Brain microvascular endothelial cell (primary cell): ENCODE data around the gene WDR17.
A peak's percentile ranks its signal among the peaks of the same experiment; 100 is the strongest.

Source experiments
- DNase-seq: peaks from one replicate; pipeline ENCODE4 v3.0.0-alpha.2; 2020
- H3K27ac ChIP-seq: fragments of 250-450 bp; sonication (Bioruptor Pico); 2 replicates; pipeline ENCODE4 v1.5.1; 2020; ENCODE audit warnings: mild to moderate bottlenecking, moderate library complexity
- H3K27me3 ChIP-seq: fragments of 250-450 bp; sonication (Bioruptor Pico); replicated peaks from 2 replicates; pipeline ENCODE4 v1.5.1; 2020; ENCODE audit warnings: mild to moderate bottlenecking
- H3K36me3 ChIP-seq: fragments of 250-450 bp; sonication (Bioruptor Pico); replicated peaks from 2 replicates; pipeline ENCODE4 v1.5.1; 2020; ENCODE audit warnings: mild to moderate bottlenecking
- H3K4me3 ChIP-seq: 2 replicates; pipeline ENCODE4 v1.5.1; 2011; ENCODE audit warnings: low read depth, mild to moderate bottlenecking, control low read depth, low read length, moderate library complexity
- in situ Hi-C: cut with HindIII; loops from 2 replicates; pipeline ENCODE4 v1.10.0; 2017; ENCODE audit warnings: low sequenced_read_pairs, low pct_ligation_motif_present
- TF ChIP-seq, protein P1 (sequence below): IDR thresholded peaks from 2 replicates; pipeline ENCODE4 v1.5.1; 2011; ENCODE audit warnings: low read depth, mild to moderate bottlenecking, moderate library complexity, low read length, control low read depth, inconsistent platforms; ENCODE audit errors: missing control alignments

Gene WDR17

DNA sequence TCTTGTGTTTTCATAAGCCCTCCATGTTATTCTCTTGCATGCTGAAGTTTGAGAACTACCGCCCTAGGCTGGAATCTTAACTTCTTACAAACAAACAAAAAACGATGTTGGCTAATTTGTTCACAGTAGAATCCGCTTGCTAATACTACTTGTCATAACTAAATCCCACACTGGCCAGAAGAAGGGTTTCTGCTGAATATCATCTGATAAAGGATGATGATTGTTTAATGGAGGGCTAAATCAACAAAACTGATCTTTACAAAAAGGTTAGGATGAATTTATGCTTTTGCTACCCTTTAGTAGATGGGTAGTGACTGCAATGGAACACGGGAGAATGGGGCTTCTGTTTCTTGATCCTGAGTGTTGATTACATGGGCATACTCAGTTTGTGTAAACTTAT is 87.5 kb downstream of the WDR17 start:
- TF ChIP-seq, protein P1, sequence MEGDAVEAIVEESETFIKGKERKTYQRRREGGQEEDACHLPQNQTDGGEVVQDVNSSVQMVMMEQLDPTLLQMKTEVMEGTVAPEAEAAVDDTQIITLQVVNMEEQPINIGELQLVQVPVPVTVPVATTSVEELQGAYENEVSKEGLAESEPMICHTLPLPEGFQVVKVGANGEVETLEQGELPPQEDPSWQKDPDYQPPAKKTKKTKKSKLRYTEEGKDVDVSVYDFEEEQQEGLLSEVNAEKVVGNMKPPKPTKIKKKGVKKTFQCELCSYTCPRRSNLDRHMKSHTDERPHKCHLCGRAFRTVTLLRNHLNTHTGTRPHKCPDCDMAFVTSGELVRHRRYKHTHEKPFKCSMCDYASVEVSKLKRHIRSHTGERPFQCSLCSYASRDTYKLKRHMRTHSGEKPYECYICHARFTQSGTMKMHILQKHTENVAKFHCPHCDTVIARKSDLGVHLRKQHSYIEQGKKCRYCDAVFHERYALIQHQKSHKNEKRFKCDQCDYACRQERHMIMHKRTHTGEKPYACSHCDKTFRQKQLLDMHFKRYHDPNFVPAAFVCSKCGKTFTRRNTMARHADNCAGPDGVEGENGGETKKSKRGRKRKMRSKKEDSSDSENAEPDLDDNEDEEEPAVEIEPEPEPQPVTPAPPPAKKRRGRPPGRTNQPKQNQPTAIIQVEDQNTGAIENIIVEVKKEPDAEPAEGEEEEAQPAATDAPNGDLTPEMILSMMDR = no peak
- Histone ChIP-seq H3K27me3 (no peaks in the 10 kb centered on the region), H3K4me3 (no peak overlapping the region), H3K27ac (no peak overlapping the region), H3K36me3 (no peaks in the 10 kb centered on the region)
- no peak for DNase-seq
- in situ Hi-C loops = no loop called here

DNA sequence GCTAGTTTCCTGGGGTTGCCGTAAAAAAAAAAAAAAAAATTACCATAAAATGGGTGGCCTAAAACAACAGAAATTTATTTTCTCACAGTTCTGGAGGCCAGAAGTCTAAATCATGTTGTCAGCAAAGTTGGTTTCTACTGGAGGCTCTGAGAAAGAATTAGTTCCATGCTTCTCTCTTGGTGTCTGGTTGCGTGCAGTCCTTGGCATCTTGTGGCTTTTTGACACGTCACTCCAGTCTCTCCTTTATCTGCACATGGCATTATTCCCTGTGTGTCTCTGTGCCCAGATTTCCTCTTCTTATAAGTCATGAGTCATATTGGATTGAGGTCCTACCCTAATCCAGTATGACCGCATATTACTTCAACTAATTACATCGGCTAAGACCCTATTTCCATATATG is 91.0 kb downstream of the WDR17 start:
- no peak overlapping the region for H3K4me3 ChIP-seq
- TF ChIP-seq, protein P1 = no peak
- no peak overlapping the region for H3K27ac ChIP-seq
- no peaks in the 10 kb centered on the region for H3K27me3 ChIP-seq
- in situ Hi-C loops = no loop called here
- no peaks in the 10 kb centered on the region for H3K36me3 ChIP-seq
- DNase-seq = no peak

DNA sequence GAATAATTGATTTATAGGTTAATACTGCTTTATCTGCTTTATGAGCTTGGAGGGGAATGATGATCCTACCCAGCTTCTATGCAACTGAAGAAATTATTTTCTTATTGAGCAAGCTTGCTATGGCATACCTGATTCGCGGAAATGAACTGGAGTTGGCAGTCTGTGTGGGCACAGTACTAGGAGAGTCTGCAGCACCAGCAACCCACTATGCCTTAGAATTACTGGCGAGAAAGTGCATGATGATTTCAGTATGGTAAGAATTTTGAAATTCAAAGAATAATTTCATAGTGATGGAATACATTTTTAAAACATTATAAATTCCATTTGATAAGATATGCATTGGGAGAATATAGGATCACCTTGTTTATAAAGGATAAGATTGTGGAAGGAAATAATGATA is 97.4 kb downstream of the WDR17 start:
- no peak for DNase-seq
- H3K27ac ChIP-seq = no peak overlapping the region
- H3K27me3 ChIP-seq = no peaks in the 10 kb centered on the region
- no peaks in the 10 kb centered on the region for H3K36me3 ChIP-seq
- no peak overlapping the region for H3K4me3 ChIP-seq
- TF ChIP-seq, protein P1 = no peak
- in situ Hi-C loops = no loop called here

DNA sequence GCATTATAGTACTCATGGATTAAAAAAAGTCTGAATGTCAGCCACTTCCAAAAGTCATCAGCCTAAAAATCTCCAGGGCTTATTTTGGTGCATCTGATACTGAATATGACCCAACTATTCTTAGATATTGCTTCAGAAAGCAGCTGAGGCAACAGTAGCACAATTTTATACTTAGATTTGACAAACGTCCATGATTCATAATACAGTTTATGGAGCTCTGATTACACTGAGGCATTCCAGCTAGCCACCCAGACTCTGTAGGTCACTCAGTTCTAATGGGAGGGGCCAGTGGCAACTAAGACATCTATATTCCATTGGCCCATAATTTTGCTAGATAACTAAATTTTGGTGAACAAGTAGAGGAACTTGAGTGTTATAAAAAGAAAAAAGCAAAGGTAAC is 119.4 kb downstream of the WDR17 start:
- Histone ChIP-seq H3K27me3 (no peaks in the 10 kb centered on the region), H3K27ac (peak overlapping the region; percentile 8), H3K36me3 (no peaks in the 10 kb centered on the region), H3K4me3 (no peak overlapping the region)
- in situ Hi-C loops = no loop called here
- DNase-seq = peak; percentile 72
- TF ChIP-seq, protein P1 = no peak

DNA sequence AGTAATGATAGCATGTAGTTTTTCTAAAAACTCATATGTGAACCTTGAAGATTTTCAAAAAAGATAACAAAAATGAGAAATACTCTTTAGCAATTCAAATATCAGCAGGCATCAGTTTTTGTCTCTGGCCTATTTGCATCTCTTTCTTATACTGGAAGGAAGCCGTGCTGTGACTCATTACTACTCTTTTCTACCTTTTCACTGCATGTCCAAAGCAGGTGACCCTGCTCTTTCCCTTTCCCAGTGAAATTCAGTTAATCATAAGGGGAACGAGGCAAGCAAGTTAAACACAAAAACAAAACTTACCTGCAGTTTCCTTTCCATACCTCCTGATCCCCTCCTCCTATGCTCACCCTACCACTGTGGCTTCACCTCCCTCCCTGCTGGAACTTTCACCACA is 120.4 kb downstream of the WDR17 start:
- TF ChIP-seq, protein P1 = no peak
- Histone ChIP-seq H3K27ac (no peak overlapping the region), H3K4me3 (no peak overlapping the region), H3K36me3 (no peaks in the 10 kb centered on the region), H3K27me3 (no peaks in the 10 kb centered on the region)
- in situ Hi-C loops = no loop called here
- DNase-seq = no peak

DNA sequence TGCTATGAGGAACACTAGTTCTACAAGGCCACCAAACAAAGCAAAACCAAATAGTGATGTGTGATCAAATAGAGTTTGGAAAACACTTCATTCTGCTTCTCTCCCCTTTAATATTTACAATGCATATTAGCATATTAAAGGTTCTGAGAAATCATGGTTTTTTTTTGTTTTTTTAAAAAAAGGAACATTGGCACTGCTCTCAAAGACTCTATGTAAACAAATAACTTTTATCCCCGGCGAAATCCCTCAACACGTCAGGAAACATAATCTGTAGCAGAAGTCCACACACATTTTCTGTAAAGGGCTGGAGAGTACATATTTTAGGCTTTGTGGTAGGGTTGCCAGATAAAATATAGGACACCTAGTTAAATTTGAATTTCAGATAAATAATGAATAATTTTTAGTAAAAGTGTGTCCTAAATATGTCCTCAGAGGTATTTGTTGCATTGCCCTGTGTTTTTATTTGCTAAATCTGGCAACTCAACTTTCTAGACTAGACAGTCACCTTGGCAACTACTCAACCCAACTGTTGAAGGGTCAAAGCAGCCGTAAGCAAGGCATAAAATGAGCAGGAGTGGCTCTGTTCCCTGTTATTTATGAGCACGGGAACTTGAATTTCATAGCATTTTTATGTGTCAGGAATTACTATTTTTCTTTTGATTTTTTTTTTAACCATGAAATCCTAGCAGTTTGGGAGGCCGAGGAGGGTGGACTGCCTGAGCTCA is 121.2 kb downstream of the WDR17 start:
- TF ChIP-seq, protein P1 = no peak
- Histone ChIP-seq H3K36me3 (no peaks in the 10 kb centered on the region), H3K4me3 (no peak overlapping the region), H3K27ac (no peak overlapping the region), H3K27me3 (no peaks in the 10 kb centered on the region)
- DNase-seq = no peak
- in situ Hi-C loops = no loop called here
